ENCODE measurements around the gene TSPAN9. TPM values are rescaled to one million over a fixed set of nuclear protein-coding genes. Genes with fewer than 3 reads are reported as not detected.

The TSPAN9 gene
- polyA plus RNA-seq, 3 donors: 0.15 to 0.34 (median 0.25) TPM

DNA sequence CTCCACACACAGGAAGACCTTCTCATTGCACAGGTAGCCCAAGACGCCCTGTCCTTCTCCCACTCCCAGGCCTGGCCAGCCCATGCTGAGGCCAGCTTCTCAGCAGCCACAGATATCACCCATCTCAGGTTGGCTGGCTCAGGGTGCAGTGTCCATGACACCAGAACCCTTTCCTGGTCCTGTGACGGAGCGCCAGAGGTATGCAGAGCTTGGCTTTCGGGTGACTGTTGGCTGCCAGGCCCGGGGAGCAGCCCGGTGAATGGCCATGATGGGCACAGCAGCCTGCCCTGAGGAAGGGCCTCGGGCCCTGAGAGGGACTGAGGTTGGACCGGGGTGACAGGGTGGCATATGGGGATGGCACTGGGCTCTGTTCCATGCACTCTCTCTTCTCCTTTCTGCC, 173.4 kb downstream of the TSPAN9 start:
- 100% methylated on average over 1 of the region's 8 CpGs for WGBS (ENCODE audit: insufficient coverage)

DNA sequence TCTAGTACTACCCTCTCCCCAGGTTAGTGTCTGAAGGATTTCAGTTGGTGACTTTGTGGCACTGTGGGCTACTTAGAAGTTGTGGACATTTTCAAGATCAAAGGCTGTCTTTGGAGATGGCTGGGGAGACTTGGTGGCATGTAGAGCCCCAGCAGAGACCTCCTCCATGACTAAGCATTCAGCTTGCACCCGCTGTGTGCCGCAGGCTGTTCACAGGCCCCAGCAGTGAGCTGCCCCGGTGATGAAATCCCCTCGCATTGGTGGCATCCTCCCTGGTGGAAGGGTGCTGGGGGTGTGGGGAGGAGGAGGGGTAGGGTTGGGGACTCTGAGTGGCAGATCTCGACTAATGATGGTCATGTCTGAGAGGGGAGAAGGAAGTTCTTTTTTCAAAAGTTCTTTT, 173.9 kb downstream of the TSPAN9 start:
- Histone ChIP-seq H3K9me3 (replicated peaks in 1 of 2; ENCODE audit: control insufficient read depth in 1 of 2, insufficient read depth in 1 of 2, low read length in 2 of 2) (no peaks in the 10 kb centered on the region), H2AFZ (ENCODE audit: insufficient read depth, low read depth, low read length, poor library complexity, severe bottlenecking) (peak overlapping the region; percentile 69), H3K4me2 (replicated peaks; ENCODE audit: extremely low read depth, low read length, poor library complexity, severe bottlenecking) (peak overlapping the region; percentile 41), H3K79me2 (ENCODE audit: insufficient read depth, low read length) (no peaks in the 10 kb centered on the region), H4K20me1 (ENCODE audit: insufficient read depth, low read length) (no peaks in the 10 kb centered on the region), H3K4me1 (ENCODE audit: control insufficient read depth in 1 of 2, insufficient read depth in 2 of 2, low read length in 2 of 2) (peaks cover 33 to 37% of the 10 kb centered on the region in 2 donors), H3K27ac (ENCODE audit: low read depth in 1 of 2, low read length in 2 of 2) (no peak overlapping the region), H3K36me3 (replicated peaks in 1 of 2; ENCODE audit: control insufficient read depth in 1 of 2, insufficient read depth in 2 of 2, low read length in 2 of 2) (no peaks in the 10 kb centered on the region), H3K4me3 (replicated peaks in 1 of 3; ENCODE audit: low read depth in 2 of 3, low read length in 3 of 3) (peak overlapping the region in 1 of 3 experiments; percentile 38), H3K27me3 (ENCODE audit: control insufficient read depth in 2 of 2, insufficient read depth in 2 of 2, low read length in 2 of 2) (no peaks in the 10 kb centered on the region), H3K9ac (ENCODE audit: insufficient read depth, low read length, poor library complexity, severe bottlenecking) (peak overlapping the region; percentile 33)
- peaks cover 36% of the 10 kb centered on the region for H3K4me1 Mint-ChIP-seq
- H3K27me3 Mint-ChIP-seq (ENCODE audit: low read depth in 3 of 3): peaks cover 1 to 10% (median 8%) of the 10 kb centered on the region in 3 donors
- TF ChIP-seq, protein P1, sequence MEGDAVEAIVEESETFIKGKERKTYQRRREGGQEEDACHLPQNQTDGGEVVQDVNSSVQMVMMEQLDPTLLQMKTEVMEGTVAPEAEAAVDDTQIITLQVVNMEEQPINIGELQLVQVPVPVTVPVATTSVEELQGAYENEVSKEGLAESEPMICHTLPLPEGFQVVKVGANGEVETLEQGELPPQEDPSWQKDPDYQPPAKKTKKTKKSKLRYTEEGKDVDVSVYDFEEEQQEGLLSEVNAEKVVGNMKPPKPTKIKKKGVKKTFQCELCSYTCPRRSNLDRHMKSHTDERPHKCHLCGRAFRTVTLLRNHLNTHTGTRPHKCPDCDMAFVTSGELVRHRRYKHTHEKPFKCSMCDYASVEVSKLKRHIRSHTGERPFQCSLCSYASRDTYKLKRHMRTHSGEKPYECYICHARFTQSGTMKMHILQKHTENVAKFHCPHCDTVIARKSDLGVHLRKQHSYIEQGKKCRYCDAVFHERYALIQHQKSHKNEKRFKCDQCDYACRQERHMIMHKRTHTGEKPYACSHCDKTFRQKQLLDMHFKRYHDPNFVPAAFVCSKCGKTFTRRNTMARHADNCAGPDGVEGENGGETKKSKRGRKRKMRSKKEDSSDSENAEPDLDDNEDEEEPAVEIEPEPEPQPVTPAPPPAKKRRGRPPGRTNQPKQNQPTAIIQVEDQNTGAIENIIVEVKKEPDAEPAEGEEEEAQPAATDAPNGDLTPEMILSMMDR (IDR thresholded peaks at IDR 0.05): no peak
- H3K27ac Mint-ChIP-seq: peak overlapping the region in 6 of 7 donors; percentile 2 to 86 (median 38)
- no peaks in the 10 kb centered on the region for H3K36me3 Mint-ChIP-seq
- H3K4me3 Mint-ChIP-seq: peak overlapping the region; percentile 45 to 83
- WGBS (ENCODE audit: insufficient coverage): 7% methylated on average over 2 of the region's 5 CpGs
- peak; percentile 11 to 48 (median 26) for DNase-seq
- peaks cover 0 to 3% (median 0%) of the 10 kb centered on the region in 7 donors for H3K9me3 Mint-ChIP-seq
- intact Hi-C loops (cut with micrococcal nuclease): no loop called here

More for the DNA sequence above, 173.4 kb downstream of the TSPAN9 start:
- Histone ChIP-seq H3K9ac (ENCODE audit: insufficient read depth, low read length, poor library complexity, severe bottlenecking) (peak overlapping the region; percentile 33), H3K4me1 (ENCODE audit: control insufficient read depth in 1 of 2, insufficient read depth in 2 of 2, low read length in 2 of 2) (peaks cover 33 to 37% of the 10 kb centered on the region in 2 donors), H4K20me1 (ENCODE audit: insufficient read depth, low read length) (no peaks in the 10 kb centered on the region), H3K36me3 (replicated peaks in 1 of 2; ENCODE audit: control insufficient read depth in 1 of 2, insufficient read depth in 2 of 2, low read length in 2 of 2) (no peaks in the 10 kb centered on the region), H3K4me3 (replicated peaks in 1 of 3; ENCODE audit: low read depth in 2 of 3, low read length in 3 of 3) (peak overlapping the region in 1 of 3 experiments; percentile 38), H3K4me2 (replicated peaks; ENCODE audit: extremely low read depth, low read length, poor library complexity, severe bottlenecking) (peak overlapping the region; percentile 41), H3K79me2 (ENCODE audit: insufficient read depth, low read length) (no peaks in the 10 kb centered on the region), H2AFZ (ENCODE audit: insufficient read depth, low read depth, low read length, poor library complexity, severe bottlenecking) (peak overlapping the region; percentile 69), H3K9me3 (replicated peaks in 1 of 2; ENCODE audit: control insufficient read depth in 1 of 2, insufficient read depth in 1 of 2, low read length in 2 of 2) (no peaks in the 10 kb centered on the region), H3K27ac (ENCODE audit: low read depth in 1 of 2, low read length in 2 of 2) (no peak overlapping the region), H3K27me3 (ENCODE audit: control insufficient read depth in 2 of 2, insufficient read depth in 2 of 2, low read length in 2 of 2) (no peaks in the 10 kb centered on the region)
- TF ChIP-seq, protein P1 (IDR thresholded peaks at IDR 0.05): no peak
- Mint-ChIP-seq H3K36me3 (no peaks in the 10 kb centered on the region), H3K4me3 (peak overlapping the region in 1 of 2 donors; percentile 83), H3K9me3 (peaks cover 0 to 7% (median 0%) of the 10 kb centered on the region in 7 donors), H3K27me3 (ENCODE audit: low read depth in 3 of 3) (peaks cover 1 to 10% (median 8%) of the 10 kb centered on the region in 3 donors), H3K27ac (peak overlapping the region in 6 of 7 donors; percentile 2 to 86 (median 36)), H3K4me1 (peaks cover 36% of the 10 kb centered on the region)
- peak in 1 of 3 donors; percentile 9 for DNase-seq
- intact Hi-C loops (cut with micrococcal nuclease): no loop called here
